CD4-positive, alpha-beta T cell treated with Interleukin-1 beta for 1 hour (primary cell): Measurements from ENCODE around the gene GABBR2.

ENCODE experiments used
- DNase-seq, 2 donors: peaks; one replicate each; pipeline ENCODE4 v3.0.0-alpha.2; 2020 to 2022

GABBR2 gene

GRCh38 chr9:98567540-98568233 is 141.0 kb downstream of the GABBR2 start:
- DNase-seq: no peak

GRCh38 chr9:98565152-98566135 is 143.3 kb downstream of the GABBR2 start:
- no peak for DNase-seq

- DNase-seq: no peak
These were observed 144.0 kb downstream of the GABBR2 start for GRCh38 chr9:98564714-98565113.

- no peak for DNase-seq
These were observed 144.7 kb downstream of the GABBR2 start for GRCh38 chr9:98563988-98564387.

GRCh38 chr9:98563212-98563907 is 145.4 kb downstream of the GABBR2 start:
- no peak for DNase-seq

GRCh38 chr9:98559561-98559960 is 149.2 kb downstream of the GABBR2 start:
- DNase-seq: no peak

GRCh38 chr9:98558575-98558974 is 150.2 kb downstream of the GABBR2 start:
- no peak for DNase-seq

- no peak for DNase-seq
These were observed 152.2 kb downstream of the GABBR2 start for GRCh38 chr9:98556511-98556910.

- DNase-seq: no peak
These were observed 152.9 kb downstream of the GABBR2 start for GRCh38 chr9:98555651-98556465.

GRCh38 chr9:98554752-98555151 is 154.0 kb downstream of the GABBR2 start:
- DNase-seq: no peak

- no peak for DNase-seq
These were observed 156.4 kb downstream of the GABBR2 start for GRCh38 chr9:98552331-98552730.

GRCh38 chr9:98551511-98552286 is 157.0 kb downstream of the GABBR2 start:
- DNase-seq: no peak

GRCh38 chr9:98550206-98550820 is 158.4 kb downstream of the GABBR2 start:
- DNase-seq: no peak

- DNase-seq: no peak
These were observed 159.3 kb downstream of the GABBR2 start for GRCh38 chr9:98549401-98549800.

GRCh38 chr9:98547606-98548005 is 161.1 kb downstream of the GABBR2 start:
- no peak for DNase-seq

- DNase-seq: no peak
These were observed 163.7 kb downstream of the GABBR2 start for GRCh38 chr9:98545021-98545420.

- no peak for DNase-seq
These were observed 167.0 kb downstream of the GABBR2 start for GRCh38 chr9:98541684-98542230.

GRCh38 chr9:98540476-98540875 is 168.3 kb downstream of the GABBR2 start:
- no peak for DNase-seq

GRCh38 chr9:98539954-98540353 is 168.8 kb downstream of the GABBR2 start:
- no peak for DNase-seq

GRCh38 chr9:98538626-98539031 is 170.1 kb downstream of the GABBR2 start:
- no peak for DNase-seq

GRCh38 chr9:98538203-98538602 is 170.5 kb downstream of the GABBR2 start:
- no peak for DNase-seq
